ENCODE measurements around the gene SGCD. TPM values are rescaled to one million over a fixed set of nuclear protein-coding genes. Genes with fewer than 3 reads are reported as not detected.

Gene SGCD
- total RNA-seq, 4 donors from 2014 or later = 12.4 to 17.8 (median 13.4) TPM

- TF ChIP-seq POLR2A (IDR thresholded peaks at IDR 0.05) (no peak), EP300 (IDR thresholded peaks at IDR 0.05) (no peak)
- TF ChIP-seq, protein P1, sequence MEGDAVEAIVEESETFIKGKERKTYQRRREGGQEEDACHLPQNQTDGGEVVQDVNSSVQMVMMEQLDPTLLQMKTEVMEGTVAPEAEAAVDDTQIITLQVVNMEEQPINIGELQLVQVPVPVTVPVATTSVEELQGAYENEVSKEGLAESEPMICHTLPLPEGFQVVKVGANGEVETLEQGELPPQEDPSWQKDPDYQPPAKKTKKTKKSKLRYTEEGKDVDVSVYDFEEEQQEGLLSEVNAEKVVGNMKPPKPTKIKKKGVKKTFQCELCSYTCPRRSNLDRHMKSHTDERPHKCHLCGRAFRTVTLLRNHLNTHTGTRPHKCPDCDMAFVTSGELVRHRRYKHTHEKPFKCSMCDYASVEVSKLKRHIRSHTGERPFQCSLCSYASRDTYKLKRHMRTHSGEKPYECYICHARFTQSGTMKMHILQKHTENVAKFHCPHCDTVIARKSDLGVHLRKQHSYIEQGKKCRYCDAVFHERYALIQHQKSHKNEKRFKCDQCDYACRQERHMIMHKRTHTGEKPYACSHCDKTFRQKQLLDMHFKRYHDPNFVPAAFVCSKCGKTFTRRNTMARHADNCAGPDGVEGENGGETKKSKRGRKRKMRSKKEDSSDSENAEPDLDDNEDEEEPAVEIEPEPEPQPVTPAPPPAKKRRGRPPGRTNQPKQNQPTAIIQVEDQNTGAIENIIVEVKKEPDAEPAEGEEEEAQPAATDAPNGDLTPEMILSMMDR (IDR thresholded peaks at IDR 0.05) = no peak
- DNase-seq (ENCODE audit: low spot score in 2 of 2) = no peak
- no peak overlapping the region for H3K27ac ChIP-seq
- no peaks in the 10 kb centered on the region for H3K27me3 ChIP-seq
- no peaks in the 10 kb centered on the region for H3K9me3 ChIP-seq
- H3K4me1 ChIP-seq = no peaks in the 10 kb centered on the region
- no peaks in the 10 kb centered on the region for H3K36me3 ChIP-seq
- H3K4me3 ChIP-seq = no peak overlapping the region
Measured at GRCh38 chr5:156456857-156457256, 129.9 kb downstream of the SGCD start.

DNA sequence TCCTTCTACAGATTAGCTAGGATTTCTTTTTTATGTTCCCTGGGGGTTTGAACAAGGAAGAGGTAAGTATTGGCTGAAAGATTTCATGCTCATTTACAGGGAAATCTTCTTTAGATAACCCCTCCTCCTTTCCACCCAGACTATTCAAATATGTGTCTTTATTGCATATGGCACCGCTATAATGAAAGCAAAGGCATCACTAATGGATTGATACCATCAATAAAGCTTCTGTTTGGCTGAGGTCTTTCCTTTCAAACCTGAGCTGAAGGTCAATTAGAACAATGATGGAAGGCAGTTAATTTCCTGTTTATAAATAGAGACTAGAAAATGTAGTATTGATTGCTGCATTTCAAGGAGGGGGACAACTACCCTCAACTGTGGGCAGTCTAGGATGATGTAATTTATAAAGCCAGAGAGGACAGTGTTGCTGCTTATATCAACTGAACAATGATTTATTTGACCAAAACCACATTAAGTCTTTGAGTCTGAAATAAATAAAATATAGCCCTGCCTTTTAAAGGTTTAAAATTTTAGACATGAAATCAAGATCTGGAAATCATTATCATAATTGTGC, 132.9 kb downstream of the SGCD start:
- no peak for DNase-seq (ENCODE audit: low spot score in 2 of 2)
- Histone ChIP-seq H3K36me3 (no peaks in the 10 kb centered on the region), H3K4me3 (no peak overlapping the region), H3K4me1 (no peaks in the 10 kb centered on the region), H3K9me3 (no peaks in the 10 kb centered on the region), H3K27me3 (no peaks in the 10 kb centered on the region), H3K27ac (no peak overlapping the region)
- 58 to 67% methylated on average over 1 of the region's 1 CpG for WGBS, 2 donors
- TF ChIP-seq POLR2A (IDR thresholded peaks at IDR 0.05) = no peak
- TF ChIP-seq, protein P1 (IDR thresholded peaks at IDR 0.05) = no peak
- no peak for TF ChIP-seq EP300 (IDR thresholded peaks at IDR 0.05)

DNA sequence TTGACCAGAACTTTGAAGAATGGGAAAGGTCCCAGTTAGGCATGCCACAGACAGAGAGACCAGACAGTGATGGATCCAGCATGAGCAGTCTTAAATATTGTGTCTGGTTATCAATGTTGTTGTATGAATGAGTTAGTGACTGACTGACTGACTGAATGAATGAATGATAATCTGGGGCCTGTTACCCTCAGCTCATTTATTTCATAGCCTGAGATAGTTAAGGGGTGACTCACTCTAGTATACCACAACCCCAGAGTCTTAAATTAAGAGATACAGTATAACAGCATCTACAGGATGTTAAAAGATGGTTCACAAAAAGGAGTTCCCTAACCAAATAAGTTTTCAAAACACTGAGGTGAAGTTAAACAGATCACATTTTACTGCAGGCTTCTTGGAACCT, 133.5 kb downstream of the SGCD start:
- Histone ChIP-seq H3K27ac (no peak overlapping the region), H3K4me3 (no peak overlapping the region), H3K4me1 (no peaks in the 10 kb centered on the region), H3K27me3 (no peaks in the 10 kb centered on the region), H3K36me3 (no peaks in the 10 kb centered on the region), H3K9me3 (no peaks in the 10 kb centered on the region)
- TF ChIP-seq, protein P1 (IDR thresholded peaks at IDR 0.05) = no peak
- TF ChIP-seq POLR2A (IDR thresholded peaks at IDR 0.05) (no peak), EP300 (IDR thresholded peaks at IDR 0.05) (no peak)
- DNase-seq (ENCODE audit: low spot score in 2 of 2) = no peak

DNA sequence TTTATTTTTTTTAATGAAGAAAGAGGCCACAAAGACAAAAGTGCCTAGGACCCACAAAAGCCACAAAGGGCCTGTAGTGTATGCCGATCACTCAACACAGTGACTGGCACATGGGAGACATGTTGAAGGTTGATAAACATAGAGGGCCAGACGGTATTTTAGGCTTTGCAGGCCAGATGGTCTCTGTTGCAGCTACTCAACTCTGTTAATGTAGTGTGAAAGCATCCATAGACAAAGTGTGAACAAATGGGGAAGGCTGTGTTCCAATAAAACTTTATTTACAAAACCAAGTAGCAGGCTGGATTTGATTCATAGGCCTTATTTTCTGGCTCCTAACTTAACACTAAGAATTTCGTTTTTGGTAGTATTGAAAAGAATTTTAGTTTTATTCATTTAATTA, 139.9 kb downstream of the SGCD start:
- no peak for TF ChIP-seq EP300 (IDR thresholded peaks at IDR 0.05)
- TF ChIP-seq POLR2A (IDR thresholded peaks at IDR 0.05) = no peak
- TF ChIP-seq, protein P1 (IDR thresholded peaks at IDR 0.05) = no peak
- Histone ChIP-seq H3K4me3 (no peak overlapping the region), H3K9me3 (no peaks in the 10 kb centered on the region), H3K27ac (no peak overlapping the region), H3K36me3 (no peaks in the 10 kb centered on the region), H3K27me3 (no peaks in the 10 kb centered on the region), H3K4me1 (no peaks in the 10 kb centered on the region)
- WGBS, 2 donors = 84 to 85% methylated on average over 3 of the region's 3 CpGs
- no peak for DNase-seq (ENCODE audit: low spot score in 2 of 2)

- DNase-seq (ENCODE audit: low spot score in 2 of 2) = no peak
- no peaks in the 10 kb centered on the region for H3K9me3 ChIP-seq
- no peak overlapping the region for H3K27ac ChIP-seq
- no peaks in the 10 kb centered on the region for H3K36me3 ChIP-seq
- peaks cover 0 to 13% (median 2%) of the 10 kb centered on the region in 4 donors for H3K4me1 ChIP-seq
- WGBS, 2 donors = 54 to 61% methylated on average over 3 of the region's 3 CpGs
- TF ChIP-seq POLR2A (IDR thresholded peaks at IDR 0.05) (no peak), EP300 (IDR thresholded peaks at IDR 0.05) (no peak)
- TF ChIP-seq, protein P1 (IDR thresholded peaks at IDR 0.05) = no peak
- H3K4me3 ChIP-seq = no peak overlapping the region
- no peaks in the 10 kb centered on the region for H3K27me3 ChIP-seq
Measured at GRCh38 chr5:156469636-156470035, 142.7 kb downstream of the SGCD start.
